Endothelial cell (in vitro differentiated cells): ENCODE measurements around the gene TMEM95. TPM values are rescaled to one million over a fixed set of nuclear protein-coding genes. Genes with fewer than 3 reads are reported as not detected.
A peak's percentile ranks its signal among the peaks of the same experiment; 100 is the strongest.

Source experiments
- DNase-seq: peaks from one replicate; pipeline ENCODE4 v3.0.0; 2021; ENCODE audit warnings: low spot score
- H3K27ac Mint-ChIP-seq: one replicate; pipeline ENCODE4 v1.8.0; 2021; ENCODE audit warnings: mixed read lengths, inconsistent platforms; ENCODE audit not compliant: unreplicated experiment
- H3K27me3 Mint-ChIP-seq: one replicate; pipeline ENCODE4 v1.8.0; 2021; ENCODE audit warnings: mild to moderate bottlenecking, moderate library complexity, mixed read lengths, inconsistent platforms; ENCODE audit not compliant: unreplicated experiment
- H3K36me3 Mint-ChIP-seq: one replicate; pipeline ENCODE4 v1.8.0; 2021; ENCODE audit warnings: mild to moderate bottlenecking, low read depth, mixed read lengths, inconsistent platforms; ENCODE audit not compliant: unreplicated experiment
- H3K4me1 Mint-ChIP-seq: one replicate; pipeline ENCODE4 v1.8.0; 2021; ENCODE audit warnings: mild to moderate bottlenecking, mixed read lengths, inconsistent platforms; ENCODE audit not compliant: unreplicated experiment
- H3K4me3 Mint-ChIP-seq: one replicate; pipeline ENCODE4 v1.8.0; 2021; ENCODE audit warnings: mild to moderate bottlenecking, mixed read lengths, inconsistent platforms; ENCODE audit not compliant: unreplicated experiment
- H3K9me3 Mint-ChIP-seq: one replicate; pipeline ENCODE4 v1.8.0; 2021; ENCODE audit warnings: mixed read lengths, inconsistent platforms; ENCODE audit not compliant: unreplicated experiment
- CTCF ChIP-seq: fragments of 200-600 bp; sonication (generic); IDR thresholded peaks from one replicate; pipeline ENCODE4 v1.5.0; 2021; ENCODE audit warnings: antibody characterized with exemption; ENCODE audit not compliant: unreplicated experiment
- long read RNA-seq: library from polyadenylated mRNA; unstranded; transcript quantifications from one replicate; pipeline ENCODE4 v2.0.0, GENCODE V29; 2020; ENCODE audit not compliant: unreplicated experiment
- total RNA-seq: library from RNA; stranded (reverse); fragmentation: NEBNext Ultra II Directional; extraction: Animal tissue kit (Norgen Biotek cat#: 25700); gene quantifications from one replicate; pipeline ENCODE4 v1.2.1, GENCODE V29; 2021; ENCODE audit not compliant: unreplicated experiment

The TMEM95 gene, protein sequence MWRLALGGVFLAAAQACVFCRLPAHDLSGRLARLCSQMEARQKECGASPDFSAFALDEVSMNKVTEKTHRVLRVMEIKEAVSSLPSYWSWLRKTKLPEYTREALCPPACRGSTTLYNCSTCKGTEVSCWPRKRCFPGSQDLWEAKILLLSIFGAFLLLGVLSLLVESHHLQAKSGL
- not detected for total RNA-seq
- long read RNA-seq: 0 reads

- Mint-ChIP-seq H3K4me1 (peaks cover 15% of the 10 kb centered on the region), H3K36me3 (no peaks in the 10 kb centered on the region), H3K27ac (no peak within 1 kb of the TSS), H3K27me3 (peaks cover 10% of the 10 kb centered on the region), H3K4me3 (peak within 1 kb of the TSS; percentile 73), H3K9me3 (no peaks in the 10 kb centered on the region)
- no peak for TF ChIP-seq CTCF
- no peak for DNase-seq
Observed at GRCh38 chr17:7355053-7355452, at the start of gene TMEM95. Gene TMEM95, plus strand, starts transcription at chr17:7355156. Its CDS starts 49 bp downstream, at chr17:7355205.

DNA sequence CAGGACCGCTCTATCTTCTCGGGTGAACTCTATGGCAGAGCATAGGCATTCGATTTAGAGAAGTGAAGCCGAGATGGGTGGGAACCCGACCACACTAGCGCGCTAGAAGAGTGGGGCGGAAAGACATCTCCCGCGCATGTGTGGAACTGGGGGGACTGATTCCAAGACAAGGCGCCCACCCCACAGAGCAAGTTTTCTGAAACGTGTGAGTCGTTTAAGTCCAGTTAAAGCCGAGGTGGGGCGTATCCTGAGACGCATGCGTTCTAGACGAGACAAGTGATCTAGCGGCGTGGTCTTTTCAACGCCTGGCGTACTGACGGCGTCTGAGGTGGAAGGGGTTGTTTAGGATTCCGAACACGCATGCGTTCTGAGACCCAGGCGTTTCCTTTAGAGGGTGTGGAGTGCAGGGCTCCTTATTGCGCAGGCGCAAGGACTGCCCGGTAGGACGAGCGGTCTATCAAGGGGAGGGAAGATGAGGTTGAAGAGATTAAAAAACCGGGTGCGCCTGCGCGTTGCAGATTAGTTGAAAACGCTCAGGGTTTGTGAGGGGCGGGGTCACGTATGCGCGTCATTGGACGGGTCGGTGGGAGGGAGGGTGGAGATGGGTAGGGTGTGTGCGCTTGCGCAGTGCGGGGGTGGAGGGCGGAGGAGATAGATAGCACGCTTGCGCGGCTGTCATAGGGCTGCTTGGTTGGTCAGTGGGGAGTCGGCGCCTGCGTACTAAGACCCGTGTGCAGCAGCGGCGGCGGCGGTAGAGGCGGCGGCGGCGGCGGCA is 47.9 kb upstream of the TMEM95 start, which contains the start of gene EIF5A:
TSS of gene EIF5A (plus strand) at position 718 of the 775 bp plus-strand sequence. CDS start 2,008 bp downstream, outside the sequence.
- H3K4me1 Mint-ChIP-seq: peaks cover 29% of the 10 kb centered on the region
- peaks cover 19% of the 10 kb centered on the region for H3K27me3 Mint-ChIP-seq
- no peak for TF ChIP-seq CTCF
- H3K36me3 Mint-ChIP-seq: peaks cover 29% of the 10 kb centered on the region
- peak; percentile 100 for DNase-seq
- peak within 1 kb of the TSS; percentile 92 for H3K27ac Mint-ChIP-seq
- H3K9me3 Mint-ChIP-seq: no peaks in the 10 kb centered on the region
- H3K4me3 Mint-ChIP-seq: peak within 1 kb of the TSS; percentile 96

GRCh38 chr17:7307686-7308624 is 47.0 kb upstream of the TMEM95 start:
- H3K9me3 Mint-ChIP-seq: no peaks in the 10 kb centered on the region
- peak overlapping the region; percentile 92 for H3K27ac Mint-ChIP-seq
- H3K4me3 Mint-ChIP-seq: peak overlapping the region; percentile 96
- H3K36me3 Mint-ChIP-seq: peaks cover 34% of the 10 kb centered on the region
- H3K4me1 Mint-ChIP-seq: peaks cover 34% of the 10 kb centered on the region
- peaks cover 22% of the 10 kb centered on the region for H3K27me3 Mint-ChIP-seq
- peak; percentile 58 for DNase-seq
- no peak for TF ChIP-seq CTCF

DNA sequence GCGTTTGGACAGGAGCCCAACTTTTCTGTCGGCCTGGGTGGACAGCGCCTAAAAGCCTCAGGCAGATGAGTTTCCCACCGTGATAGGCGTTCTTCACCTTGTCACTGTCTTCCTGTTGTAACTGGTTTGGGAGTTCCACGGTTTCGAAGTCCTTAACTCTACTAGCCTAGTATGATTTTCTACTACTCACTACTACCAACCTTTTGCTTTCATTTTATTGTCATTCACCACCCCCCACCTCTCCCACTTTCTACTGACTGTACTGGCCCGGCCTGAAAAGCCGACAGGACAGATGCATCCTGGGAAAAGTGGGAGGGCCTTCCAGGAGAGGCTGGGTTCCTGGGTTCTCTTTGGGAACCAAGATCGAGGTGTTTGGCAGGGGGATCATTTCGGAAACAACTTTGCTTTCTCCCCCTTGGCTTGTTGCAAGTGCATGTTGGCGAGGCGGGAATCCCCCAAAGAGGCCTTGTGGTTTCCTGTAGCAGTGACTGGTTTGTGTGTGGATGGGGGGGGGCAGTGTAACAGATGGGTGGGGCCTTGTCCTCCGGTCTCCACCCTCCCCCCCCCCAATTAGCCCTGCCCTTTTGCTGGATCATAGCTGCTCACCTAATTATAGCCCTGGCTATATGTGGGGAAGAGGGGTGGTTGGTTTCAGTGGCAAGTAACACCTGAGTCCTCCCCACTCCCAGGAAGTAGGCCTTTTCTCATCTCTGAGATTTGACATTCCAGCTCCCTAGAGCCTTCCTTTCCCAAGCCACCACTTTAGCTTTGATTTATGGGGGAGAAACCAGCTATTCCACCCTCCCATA is 46.1 kb upstream of the TMEM95 start:
- H3K27me3 Mint-ChIP-seq: peaks cover 22% of the 10 kb centered on the region

More for the DNA sequence above, 46.1 kb upstream of the TMEM95 start:
- TF ChIP-seq CTCF: no peak
- Mint-ChIP-seq H3K4me1 (peaks cover 37% of the 10 kb centered on the region), H3K4me3 (peak overlapping the region; percentile 96), H3K9me3 (no peaks in the 10 kb centered on the region), H3K27ac (peak overlapping the region; percentile 86), H3K36me3 (peaks cover 41% of the 10 kb centered on the region)
- DNase-seq: peak; percentile 67
